Activated CD4-positive, alpha-beta T cell treated with anti-CD3 and anti-CD28 coated beads for 48 hours (primary cell): ENCODE results near the gene RPL35.

ENCODE experiments used
- DNase-seq: peaks from one replicate; pipeline ENCODE4 v3.0.0-alpha.2; 2020

The RPL35 gene

DNA sequence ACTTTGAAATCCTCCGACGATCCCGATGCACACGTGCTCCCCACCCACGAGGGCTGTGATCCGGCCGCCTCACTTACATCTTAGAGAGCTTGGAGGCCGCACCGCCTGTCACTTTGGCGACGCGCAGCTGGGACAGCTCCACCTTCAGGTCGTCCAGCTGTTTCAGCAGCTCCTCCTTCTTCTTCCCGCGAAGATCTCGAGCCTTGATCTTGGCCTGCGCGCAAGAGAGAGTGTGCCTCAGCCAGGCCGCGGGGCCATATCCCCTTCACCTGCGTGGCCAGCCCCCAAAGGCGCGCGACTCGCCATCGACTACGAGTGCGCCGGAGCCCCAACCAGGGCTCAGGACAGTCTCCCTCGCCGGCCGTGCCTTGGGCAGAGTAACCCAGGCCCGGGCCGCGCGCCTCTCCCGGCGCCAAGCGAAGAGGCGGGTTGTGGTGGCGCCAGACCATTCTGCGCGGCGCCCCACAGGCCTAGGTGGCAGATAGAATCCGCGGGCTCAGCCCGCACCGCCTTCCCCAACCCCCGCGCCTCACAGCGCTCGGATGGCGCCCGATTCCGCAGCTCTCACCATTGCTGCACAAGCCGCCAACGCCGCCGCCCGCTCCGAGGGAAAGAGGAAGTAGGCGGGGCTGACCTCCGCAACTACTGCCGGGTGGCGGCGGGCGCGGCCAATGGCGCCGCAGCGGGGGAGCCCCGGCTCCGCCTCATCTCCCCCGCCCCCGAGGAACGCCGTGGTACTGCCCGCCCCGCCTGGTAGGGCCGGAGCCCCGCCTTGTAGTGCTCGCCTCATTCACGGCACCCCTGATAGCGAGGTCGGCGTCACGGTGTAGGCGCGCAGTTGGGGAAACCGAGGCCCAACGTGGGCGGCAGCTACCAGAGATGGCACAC lies at the start of gene RPL35, which contains the start of gene ARPC5L:
Gene RPL35 (minus strand): TSS at position 616 of the 888 bp plus-strand sequence. CDS start 45 bp downstream, at position 571.
Gene ARPC5L (plus strand): TSS at position 789 of the 888 bp plus-strand sequence. CDS start 7,161 bp downstream, outside the sequence.
- DNase-seq: peak; percentile 97

DNA sequence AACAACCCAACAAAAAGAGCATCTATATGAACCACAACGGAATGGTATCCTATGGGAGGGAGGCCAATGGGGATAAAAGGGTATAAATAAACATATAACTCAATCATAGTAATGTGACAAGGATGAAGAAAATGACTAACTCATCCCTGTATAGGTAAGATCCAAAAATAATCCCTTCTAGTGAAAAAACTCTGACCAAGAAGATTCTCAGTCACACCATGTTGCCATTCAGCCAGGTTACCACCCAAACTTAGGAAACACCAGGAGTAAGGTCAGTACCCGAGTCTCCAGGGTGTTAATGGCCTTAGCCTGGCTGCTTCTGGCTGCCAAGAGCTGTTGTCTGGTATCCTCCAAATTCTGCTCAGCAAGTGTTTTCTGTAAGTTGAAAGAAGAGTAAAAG lies 46.3 kb upstream of the RPL35 start:
- no peak for DNase-seq

DNA sequence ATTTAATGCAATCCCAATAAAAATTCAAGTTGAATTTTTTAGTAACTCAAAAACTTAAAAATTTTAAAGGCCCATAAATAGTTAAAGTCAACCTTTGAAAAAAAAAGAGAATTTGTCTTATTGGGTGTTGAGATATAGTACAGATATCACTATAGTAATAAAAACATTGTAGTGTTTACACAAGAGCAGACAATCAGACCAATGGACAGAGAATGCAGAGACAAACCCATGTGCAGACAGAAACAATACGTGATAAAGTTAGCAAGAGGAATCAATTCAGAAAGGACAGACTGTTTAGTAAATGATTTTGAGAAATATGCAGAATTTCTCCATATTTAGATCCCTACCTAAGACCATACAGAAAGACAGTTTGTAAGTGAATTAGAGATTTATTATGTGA lies 45.2 kb upstream of the RPL35 start:
- DNase-seq: no peak

DNA sequence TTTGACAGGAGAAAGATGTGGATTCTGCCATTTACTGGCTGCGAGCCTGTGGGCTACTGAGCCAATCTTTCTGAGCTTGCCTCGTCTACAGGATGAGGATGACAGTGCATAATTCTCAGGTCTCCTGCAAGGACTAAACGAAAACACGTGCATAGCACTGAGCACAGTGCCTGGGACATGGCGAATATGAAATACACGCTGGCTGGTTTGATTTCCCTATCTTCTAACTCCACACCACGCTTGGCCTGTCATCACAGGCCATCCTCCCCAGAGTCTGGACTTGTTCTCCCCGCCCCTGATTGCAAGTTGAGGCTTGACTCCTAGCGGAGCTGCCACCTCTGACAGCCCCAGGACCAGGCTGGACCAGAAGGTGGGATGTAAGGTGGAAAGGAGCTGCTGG lies 38.1 kb upstream of the RPL35 start:
- DNase-seq: no peak

DNA sequence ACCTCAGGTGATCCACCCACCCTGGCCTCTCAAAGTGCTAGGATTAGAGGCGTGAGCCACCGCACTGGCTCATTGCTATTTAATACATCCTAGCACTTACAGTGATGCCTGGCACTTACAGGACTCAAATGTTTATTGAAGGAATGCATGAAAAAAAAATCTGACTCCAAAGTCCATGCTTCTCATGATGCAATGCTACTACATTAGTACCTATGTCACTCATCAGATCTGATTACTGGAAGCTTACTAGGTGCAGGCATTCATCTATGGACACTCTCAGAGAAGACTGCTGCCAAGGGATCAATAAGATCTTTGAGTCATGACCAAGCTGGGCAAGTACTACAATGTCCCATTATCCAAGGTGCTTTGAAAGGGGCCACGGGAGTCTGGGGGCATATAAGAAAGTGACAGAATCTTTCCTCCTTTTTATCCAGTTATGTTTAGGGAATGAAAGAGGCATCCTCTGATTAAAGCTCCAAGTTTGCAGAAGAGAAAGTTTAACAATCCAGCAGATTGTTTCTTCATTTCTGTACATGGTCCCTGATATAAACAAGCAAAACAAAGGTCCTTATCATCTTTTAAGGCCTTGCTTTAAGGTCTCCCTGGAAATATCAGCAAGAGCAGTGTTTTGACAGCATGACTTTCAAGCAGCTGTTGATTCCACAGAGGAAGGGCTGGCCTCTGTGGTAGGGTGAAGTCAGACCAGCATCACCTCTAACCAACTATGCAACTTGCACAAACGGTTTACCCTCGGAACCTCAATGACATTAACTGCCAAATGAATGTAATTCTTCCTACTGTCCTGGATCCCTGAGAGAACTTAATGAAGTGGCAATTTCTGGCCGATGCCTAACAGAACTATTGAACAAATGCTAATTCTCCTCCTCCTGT lies 36.1 kb upstream of the RPL35 start:
- DNase-seq: no peak

DNA sequence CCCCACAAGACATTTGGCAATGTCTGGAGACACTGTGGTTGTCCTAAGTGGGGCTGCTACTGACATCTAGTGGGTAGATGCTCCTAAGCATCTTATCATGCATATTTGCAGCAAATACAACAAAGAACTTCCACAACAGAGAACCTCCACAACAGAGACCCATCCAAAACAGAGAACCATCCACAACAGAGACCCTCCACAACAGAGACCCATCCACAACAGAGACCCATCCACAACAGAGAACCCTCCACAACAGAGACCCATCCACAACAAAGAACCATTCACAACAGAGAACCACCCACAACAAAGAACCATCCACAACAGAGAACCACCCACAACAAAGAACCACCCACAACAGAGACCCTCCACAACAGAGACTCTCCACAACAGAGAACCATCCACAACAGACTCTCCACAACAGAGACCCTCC lies 33.0 kb upstream of the RPL35 start:
- peak; percentile 17 for DNase-seq

DNA sequence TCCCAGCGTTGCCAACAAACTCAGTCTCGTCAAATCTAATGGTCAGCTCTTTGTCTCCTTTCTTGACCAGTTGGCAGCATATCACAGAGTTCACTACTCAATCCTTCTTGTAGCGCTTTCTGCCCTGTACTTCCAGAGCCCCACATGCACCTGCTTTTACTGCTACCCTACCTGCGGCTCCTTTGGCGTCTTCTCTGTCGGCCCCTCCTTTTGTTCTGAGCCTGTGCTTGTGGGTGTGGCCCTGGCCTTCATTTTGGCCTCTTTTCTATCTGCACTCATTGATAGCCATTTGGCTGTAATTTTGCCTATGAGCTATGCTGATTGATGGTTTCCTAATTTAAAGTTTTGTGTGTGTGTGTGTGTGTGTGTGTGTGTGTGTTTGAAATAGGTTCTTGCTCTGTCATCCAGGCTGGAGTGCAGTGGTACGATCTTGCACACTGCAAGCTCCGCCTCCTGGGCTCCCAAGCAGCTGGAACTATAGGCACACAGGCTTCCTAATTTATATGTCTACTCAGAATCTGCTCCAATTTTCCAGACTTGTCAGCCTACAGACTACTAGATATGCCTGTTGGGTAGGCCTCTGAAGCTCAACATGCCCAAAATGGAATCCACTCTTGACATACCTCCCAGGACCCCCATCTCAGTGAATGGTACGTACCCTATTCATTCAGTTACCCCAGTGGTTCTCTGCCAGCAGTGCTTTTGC lies 32.4 kb upstream of the RPL35 start:
- DNase-seq: no peak

DNA sequence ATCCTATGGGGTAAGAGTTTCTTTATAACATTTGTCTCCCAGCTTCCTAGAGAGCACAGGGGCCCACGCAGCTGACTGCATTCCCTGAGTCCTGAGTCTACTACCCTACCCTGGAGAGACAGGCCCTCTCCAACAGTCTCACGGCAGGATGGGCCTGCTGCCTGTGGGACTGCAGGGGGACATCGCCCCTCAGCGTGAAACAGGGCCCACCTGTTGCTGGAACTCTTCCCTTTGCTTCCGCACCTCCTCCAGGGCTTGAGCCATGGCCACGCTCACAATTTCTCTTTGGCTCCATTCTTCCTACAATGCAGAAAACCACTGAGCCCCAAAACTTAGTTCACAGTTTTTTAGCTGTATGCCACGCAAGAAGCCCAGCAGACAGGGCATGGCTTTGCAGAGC lies 28.4 kb upstream of the RPL35 start:
- no peak for DNase-seq

DNA sequence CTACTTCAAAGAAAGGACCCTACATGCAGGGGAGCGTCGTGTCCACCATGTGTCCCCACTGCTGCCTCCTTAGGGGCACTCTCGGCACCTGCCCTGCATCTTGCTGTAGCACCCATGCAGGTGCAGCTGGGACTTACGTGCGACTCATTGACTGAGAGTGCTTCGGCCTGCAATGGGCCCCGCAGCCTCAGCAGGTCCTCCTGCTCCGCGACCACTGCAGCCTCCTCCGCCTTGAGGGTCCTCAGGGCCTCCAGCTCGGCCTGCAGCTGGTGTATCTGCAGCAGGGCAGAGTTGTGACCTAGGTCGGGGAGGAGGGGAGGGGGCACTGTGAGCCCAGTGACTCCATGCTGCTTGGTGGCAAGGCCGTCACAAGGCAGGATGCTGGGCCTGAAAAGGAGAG lies 27.2 kb upstream of the RPL35 start:
- no peak for DNase-seq

DNA sequence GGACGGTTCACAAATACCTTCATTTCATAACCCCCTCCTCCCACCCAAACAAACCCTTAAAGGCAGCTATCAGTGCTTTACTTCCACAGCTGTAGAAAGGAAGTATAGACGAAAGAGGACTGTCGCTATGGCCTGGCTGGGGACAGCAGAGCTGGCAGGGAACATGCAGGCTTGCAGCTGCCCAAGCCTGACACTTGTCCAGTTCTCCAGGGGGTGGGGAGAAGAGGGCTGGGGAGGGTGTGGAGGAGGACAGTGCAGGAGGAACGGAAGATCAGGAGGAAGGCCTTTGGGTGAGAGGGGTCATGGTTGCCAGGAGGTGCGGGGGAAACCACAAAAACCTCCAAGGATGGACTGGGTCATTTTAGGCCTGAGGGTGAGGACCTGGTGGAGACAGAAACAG lies 26.1 kb upstream of the RPL35 start:
- no peak for DNase-seq

DNA sequence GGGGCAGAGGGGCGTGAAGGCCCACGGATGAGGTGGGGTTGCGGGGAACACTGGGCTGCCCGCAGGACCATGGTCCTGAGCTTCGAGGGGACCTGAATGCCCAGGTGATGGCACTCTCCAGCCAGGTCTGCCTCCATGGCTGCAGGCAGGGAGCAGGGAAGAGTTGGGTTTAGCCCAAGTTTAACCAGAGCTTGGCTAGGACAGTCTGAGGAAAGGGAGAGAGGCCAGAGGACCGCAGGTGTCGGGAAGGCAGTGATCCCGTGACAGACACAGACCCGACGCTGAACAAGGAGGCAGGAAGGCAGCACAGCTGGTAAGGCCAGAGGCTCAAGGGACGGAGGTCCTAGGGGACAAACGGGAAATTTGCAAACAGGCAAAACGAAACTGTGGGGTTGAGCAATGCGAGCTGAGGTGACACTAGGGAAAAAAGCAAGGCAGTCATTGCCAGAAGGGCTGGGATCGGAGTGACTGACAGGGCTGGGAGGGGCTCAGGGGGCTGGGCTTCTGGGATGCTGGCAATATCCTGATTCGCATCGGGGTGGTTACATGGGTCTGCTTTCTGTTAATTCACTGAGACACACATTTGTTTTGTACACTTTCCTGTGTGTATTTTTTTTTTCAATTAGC lies 25.2 kb upstream of the RPL35 start:
- no peak for DNase-seq

DNA sequence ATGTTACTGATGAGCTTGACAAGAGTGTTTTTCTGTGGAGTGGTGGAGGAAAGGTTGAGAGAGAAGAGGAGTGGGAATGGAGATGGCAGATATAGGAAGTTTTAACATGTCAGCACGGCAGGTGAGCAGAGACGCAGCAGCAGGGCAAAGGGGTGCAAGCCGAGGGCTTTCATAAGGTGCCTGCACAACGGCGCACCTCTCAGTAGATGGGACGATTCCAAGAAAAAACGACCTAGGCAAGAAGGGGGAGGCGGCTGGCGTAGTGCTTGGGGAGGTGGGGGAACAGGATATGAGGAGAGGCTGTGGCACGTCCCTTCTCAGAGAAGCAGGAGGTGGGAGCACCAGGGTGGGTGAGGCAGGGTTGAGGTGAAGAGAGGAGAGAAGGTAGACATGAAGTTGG lies 24.7 kb upstream of the RPL35 start:
- DNase-seq: no peak

DNA sequence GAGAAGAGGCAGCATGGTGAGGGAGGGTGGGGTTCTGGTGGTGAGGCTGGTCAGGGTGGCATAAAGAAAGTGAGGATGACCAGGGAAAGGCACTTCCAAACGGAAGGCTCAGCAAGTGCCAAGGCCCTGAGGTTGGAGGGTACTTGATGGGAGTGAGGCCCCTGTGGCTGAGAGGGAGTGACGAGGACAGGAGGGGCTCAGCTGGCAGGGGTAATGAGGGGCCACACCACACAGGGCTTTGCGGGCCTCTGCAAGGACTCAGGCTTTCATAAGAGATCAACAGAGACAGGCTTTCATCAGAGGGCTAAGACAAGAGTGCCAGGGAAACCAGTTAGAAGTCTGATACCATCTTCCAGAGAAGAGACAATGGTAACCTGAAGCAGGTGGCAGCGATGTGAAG lies 23.8 kb upstream of the RPL35 start:
- DNase-seq: no peak

DNA sequence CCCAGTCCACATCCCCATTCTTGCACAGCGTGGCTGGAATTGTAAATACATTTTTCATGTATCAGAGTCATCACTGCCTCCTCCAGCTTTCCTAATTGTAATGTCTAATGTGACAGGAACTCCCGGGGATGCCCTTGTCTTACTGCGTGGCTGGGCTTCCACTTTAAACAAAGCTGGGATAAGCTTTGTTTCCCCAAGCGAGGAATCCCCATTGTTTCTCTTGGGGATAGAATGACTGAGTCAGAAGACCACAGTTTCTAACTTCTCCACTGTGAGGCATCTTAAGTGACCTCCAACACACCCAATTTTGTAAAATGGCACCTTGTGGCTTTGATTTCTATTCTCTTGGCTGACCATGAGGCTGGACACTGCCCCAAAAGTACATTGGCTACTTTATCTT lies 22.6 kb upstream of the RPL35 start:
- DNase-seq: no peak

DNA sequence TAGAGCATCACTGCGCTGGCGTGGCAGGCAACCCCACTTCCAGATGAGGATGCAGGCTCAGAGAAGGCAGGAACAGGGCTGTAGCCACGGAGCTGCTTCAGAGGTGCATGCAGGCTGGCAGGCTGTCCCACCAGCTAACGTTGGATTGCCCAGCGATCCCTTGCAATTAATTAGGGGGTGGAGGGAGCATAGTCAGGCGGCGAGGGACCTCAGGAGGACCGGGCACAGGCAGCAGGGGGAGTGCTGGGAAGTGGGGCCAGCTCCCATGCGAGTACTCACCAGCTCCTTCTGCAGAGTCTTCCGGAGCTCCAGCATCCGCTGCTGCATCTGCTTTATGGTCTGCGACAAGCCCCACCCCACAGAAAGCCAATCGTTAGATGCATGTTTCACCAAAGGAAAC lies 20.5 kb upstream of the RPL35 start:
- no peak for DNase-seq

DNA sequence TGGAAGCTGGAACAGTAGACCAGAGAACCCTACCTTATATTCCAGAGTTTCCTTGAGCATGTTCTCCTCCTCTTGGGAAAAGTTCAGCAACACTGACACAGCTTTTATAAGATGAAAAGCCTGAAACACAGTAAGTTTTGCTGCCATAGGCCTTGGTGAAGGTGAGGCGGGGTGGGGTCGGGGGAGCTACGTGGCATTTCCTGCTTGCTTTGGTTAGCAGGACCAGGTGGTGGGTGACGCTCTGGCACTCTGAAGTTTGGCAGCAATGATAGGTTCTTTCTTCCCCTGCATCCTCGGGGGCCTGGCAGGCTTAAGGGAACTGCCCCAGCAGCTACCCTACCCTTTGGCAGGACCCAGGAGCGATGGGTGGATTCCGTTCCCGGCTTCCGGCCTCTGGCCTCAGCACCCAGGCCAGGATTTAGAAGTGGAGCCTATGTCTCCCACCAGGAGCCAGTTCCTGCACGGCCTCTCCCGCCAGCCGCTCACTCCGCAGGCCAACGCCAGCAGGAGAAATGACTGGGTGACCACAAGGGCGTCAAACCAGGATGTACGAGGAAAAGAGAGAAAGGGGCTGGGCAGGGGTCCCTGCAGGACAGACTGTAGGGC lies 19.5 kb upstream of the RPL35 start:
- no peak for DNase-seq

DNA sequence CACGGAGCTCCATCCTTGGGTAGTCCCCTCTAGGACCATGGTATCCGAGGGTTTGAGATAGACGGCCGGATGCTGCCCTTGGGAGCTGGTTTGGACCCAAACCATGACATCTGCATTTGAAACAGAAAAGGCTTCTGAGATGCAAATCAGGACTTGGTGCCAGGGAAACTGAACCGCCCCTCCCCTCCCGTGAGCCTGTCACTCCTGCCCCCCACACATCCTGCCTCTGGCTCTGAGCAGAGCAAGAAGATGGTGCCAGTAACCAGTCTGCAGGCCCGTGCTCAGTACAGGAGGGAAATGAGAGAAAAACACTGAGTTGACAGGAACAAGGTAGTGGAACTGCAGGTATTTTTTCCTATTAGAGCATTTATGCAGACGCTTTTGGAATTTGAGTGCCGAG lies 18.7 kb upstream of the RPL35 start:
- DNase-seq: no peak

DNA sequence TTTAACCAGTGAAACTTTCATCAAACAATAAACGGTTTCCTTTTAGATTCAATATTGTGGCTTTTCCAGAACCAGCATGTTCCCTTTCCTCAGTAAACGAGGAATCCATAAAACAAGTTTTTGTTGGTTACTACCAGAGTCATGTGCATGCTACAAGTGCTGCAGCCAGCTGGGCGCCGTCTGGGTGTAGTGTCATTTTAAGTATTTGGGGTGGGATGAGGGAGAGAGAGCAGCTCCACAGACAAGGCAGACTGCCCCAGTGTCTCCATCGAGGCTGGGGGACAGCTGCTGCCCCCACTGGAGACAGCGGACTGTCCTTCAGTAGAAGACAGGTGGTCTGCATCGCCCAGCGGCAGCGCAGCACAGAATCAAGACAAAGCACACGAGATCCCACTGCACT lies 17.5 kb upstream of the RPL35 start:
- no peak for DNase-seq

DNA sequence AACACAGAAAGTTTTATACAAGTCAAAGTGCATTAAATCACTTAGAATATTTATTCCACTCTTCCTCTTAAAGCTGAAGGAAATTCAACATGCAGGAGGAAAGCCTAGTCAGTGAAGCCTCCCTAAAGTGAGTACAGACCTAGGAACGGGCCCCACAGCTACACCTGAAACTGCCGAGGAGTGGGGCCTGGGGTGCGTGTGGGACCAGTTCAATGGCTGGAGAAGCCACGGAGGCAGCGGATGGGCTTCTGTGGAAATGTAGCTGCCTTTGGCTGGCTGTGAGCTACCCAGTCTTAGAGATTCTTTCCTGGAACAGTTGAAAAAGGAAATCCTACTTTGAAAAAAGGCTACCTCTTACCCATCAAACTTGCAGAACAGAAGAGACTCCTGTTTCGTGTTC lies 16.8 kb upstream of the RPL35 start:
- DNase-seq: no peak

DNA sequence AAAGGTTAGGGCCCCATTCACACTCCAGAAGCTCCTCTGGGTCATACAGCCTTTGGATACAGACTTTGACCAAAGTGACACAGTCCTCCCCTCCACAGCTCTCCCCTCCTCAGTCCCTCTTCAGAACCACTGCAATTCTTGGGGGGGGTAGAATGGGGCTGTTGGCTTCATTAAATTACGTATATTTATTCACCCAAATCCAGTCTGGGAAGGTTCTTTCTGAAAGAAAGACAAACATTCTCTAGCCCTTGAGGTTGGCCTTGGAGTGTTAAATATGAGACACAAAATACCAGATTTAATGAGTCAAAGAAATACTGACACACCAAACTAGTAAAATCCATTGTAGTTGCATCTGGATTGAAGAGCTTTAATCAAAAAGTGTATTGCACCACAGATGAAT lies 16.3 kb upstream of the RPL35 start:
- DNase-seq: no peak

DNA sequence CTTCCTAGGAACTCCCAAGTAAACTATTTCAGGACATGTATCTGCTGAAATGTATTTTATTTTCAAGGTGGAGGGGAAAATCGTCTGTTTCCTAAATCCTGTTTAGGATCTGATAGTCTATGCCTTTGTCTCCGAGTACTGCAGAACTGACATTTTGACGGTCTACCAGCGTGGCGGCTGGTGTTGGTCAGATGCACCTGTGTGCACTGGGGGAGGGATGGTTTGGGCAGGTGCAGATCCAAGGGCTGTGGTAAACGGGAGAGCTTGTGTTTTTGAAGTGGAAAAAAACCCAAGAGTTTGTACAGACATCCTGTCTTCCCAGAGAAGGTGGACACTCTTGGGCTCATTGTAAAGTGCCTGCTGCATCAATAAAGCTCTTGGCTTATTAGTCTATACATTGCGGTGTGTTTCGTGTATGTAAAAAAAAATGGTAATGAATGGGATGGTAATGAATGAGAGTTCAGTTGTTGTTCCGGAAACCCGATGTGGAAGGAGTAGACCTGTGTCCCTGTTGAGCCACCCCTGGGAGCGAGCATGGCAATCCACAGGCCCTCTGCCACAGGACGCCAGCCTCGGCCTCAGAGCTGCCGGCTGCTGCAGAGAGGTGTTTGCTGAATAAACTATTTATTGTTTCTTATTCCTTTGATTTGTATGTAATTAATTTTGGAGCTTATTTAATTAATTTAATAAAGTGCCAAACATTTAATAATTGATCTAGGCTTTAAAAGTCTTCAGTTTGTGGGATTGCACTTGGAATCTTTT lies 15.4 kb upstream of the RPL35 start:
- DNase-seq: no peak
